Ectodermal cell (in vitro differentiated cells): ENCODE results near the gene PRDM11.
"Not testable (repeated sequence)": the region's sequence is repeated elsewhere in the genome, so short reads cannot be mapped to it uniquely, and the experiment has no call there.

Experiments used
- H3K27ac ChIP-seq: 2 replicates; pipeline ENCODE4 v1.7.0; 2013; ENCODE audit warnings: mild to moderate bottlenecking, low read depth, low read length; ENCODE audit not compliant: insufficient read depth, poor library complexity, severe bottlenecking
- H3K27me3 ChIP-seq: 2 replicates; pipeline ENCODE4 v1.7.0; 2013; ENCODE audit warnings: mild to moderate bottlenecking, low read length; ENCODE audit not compliant: insufficient read depth, control insufficient read depth, poor library complexity, severe bottlenecking
- H3K36me3 ChIP-seq: one replicate; pipeline ENCODE4 v1.7.0; 2013; ENCODE audit warnings: low read length; ENCODE audit not compliant: control insufficient read depth, insufficient read depth
- H3K4me1 ChIP-seq: one replicate; pipeline ENCODE4 v1.7.0; 2013; ENCODE audit warnings: low read length; ENCODE audit not compliant: control insufficient read depth, insufficient read depth
- H3K4me3 ChIP-seq: 2 replicates; pipeline ENCODE4 v1.7.0; 2013; ENCODE audit warnings: low read depth, low read length, control low read depth; ENCODE audit not compliant: insufficient read depth
- H3K9me3 ChIP-seq: 2 replicates; pipeline ENCODE4 v1.7.0; 2013; ENCODE audit warnings: mild to moderate bottlenecking, low read length, moderate library complexity; ENCODE audit not compliant: control insufficient read depth
- WGBS, 2 experiments: methylation state at CpG; one replicate each; pipeline ENCODE4 v1.1.7; 2013; ENCODE audit warnings: missing lambda C conversion rate in 2 of 2; 5-methylcytosine and 5-hydroxymethylcytosine counted together

Gene PRDM11

DNA sequence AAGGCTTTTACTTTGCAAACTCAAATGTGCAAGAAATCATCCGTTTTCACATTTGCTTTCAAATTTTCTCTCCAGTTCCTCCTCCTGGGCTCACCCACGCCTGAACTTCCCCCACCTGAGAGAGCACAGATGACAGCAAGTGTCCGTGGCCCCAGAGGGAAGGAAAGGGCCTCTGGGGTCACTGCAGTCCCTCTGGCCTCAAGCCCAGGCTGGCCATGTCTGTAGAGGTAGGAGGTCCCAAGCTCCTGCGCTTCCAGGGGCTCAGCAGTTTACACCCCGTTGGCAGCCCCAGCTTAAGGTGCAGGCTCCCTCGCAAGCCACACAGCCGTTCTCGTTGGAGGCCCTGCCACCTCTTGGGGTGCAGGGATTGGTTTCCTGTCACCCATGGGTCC is 40.5 kb upstream of the PRDM11 start:
- no peaks in the 10 kb centered on the region for H3K27me3 ChIP-seq
- H3K4me1 ChIP-seq: no peaks in the 10 kb centered on the region
- H3K9me3 ChIP-seq: no peaks in the 10 kb centered on the region
- no peak overlapping the region for H3K27ac ChIP-seq
- no peak overlapping the region for H3K4me3 ChIP-seq
- 89 to 90% methylated on average over 8 of the region's 8 CpGs for WGBS, 2 experiments
- H3K36me3 ChIP-seq: no peaks in the 10 kb centered on the region

DNA sequence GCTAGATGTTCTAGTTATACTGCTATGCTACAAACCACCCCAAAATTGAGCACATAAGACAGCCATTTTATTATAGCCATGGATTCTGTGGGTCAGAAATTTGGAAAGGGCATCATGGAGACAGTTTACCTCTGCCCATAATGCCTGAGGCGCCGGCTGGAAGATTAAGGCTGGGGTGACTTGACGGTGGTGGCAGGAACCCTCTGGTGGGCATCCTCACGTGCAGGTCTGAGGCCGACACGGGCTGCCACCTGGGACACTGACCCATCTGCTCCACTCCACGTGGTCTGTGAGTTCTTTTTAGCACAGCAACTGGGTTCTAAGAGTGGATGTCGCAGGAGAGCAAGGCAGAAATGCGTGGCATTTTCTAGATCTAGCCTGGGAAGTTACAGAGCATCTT is 40.0 kb upstream of the PRDM11 start:
- H3K4me3 ChIP-seq: no peak overlapping the region
- no peaks in the 10 kb centered on the region for H3K4me1 ChIP-seq
- no peaks in the 10 kb centered on the region for H3K9me3 ChIP-seq
- no peaks in the 10 kb centered on the region for H3K27me3 ChIP-seq
- no peak overlapping the region for H3K27ac ChIP-seq
- 86 to 87% methylated on average over 9 of the region's 9 CpGs for WGBS, 2 experiments
- no peaks in the 10 kb centered on the region for H3K36me3 ChIP-seq

DNA sequence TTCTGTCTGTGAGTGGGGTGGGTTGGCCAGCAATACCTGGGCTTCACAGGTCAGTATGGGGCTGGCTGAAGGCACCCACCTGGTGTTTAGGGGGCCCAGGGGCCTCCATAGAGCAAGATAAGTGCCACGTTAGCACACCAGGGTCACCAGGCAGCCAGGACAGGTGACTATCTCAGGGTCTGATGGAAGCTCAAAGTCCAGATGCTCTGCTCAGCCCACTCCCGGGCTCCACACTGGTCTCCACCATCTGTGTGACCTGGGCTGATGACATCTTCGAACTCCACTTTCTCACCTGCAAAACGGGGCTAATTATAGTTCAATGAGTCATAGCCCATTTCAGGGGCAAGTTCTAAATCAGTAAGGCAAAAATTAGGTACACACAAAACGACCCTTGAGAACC is 39.4 kb upstream of the PRDM11 start:
- no peaks in the 10 kb centered on the region for H3K4me1 ChIP-seq
- no peaks in the 10 kb centered on the region for H3K27me3 ChIP-seq
- H3K36me3 ChIP-seq: no peaks in the 10 kb centered on the region
- no peaks in the 10 kb centered on the region for H3K9me3 ChIP-seq
- WGBS, 2 experiments: 82 to 87% methylated on average over 5 of the region's 5 CpGs
- no peak overlapping the region for H3K27ac ChIP-seq
- no peak overlapping the region for H3K4me3 ChIP-seq

DNA sequence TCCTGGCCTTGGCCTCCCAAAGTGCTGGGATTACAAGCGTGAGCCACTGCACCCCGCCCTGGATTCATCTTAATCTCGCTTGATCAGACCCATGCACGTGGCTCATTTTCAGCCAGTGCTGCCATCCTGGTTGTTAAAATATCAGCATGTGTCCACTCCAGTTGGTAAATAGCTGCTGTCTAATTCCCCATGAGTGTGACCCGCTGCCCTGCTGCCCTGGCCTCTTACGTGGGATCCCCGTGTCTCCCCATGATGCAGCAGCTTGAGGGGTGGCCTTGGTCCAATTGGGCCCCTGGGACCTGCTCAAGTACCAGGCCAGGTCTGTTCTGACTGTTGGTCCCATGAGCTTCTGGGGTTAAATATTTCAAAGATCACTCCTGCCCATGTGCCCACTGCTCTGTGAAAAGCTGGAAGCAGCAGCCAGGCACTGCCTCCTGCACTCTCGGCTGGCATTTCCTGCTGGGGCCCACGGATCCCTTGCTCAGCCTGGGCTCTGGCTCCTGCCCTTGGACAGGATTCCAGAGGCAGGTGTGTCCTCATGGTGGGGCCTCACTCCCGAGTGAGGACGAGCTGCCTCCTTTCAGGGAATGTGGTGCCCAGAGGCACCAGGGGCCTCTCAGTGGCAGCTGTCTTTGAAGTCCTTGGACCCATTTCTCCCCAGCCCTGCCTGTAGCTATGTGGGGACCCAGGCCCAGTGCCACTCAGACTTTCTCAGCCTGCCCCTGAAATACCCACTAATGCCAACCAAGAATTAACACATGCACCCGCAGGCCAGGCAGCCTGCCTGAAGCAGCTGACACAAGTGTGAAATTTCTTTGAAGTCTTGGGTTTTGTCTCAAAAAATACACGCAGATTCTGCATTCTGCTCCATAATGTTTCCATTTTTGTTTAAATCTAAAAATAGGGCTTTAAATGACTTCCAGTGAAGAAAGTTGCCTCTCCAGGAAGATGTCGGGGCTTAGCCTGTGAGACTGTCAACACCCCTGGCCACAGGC is 38.1 kb upstream of the PRDM11 start:
- 90 to 91% methylated on average over 14 of the region's 14 CpGs for WGBS, 2 experiments

DNA sequence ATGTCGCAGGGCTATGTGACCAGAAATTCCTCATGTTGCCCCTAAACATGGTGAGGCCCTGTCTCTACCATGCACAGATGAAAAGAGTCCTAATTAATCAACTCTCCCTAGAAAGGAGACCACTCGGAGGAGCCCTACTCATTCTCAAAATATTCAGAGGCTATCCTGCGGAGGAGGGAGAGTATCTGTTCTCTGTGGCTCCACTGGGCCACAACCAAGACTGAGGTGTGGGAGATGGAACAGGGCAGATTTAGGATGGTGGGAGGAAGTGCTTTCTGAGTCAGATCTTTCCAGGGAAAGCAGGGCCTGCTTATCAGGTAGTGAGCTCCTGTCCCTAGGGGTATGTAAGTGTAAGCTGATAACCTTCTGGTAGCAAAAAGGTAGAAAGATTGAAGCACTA is 37.0 kb upstream of the PRDM11 start:
- no peaks in the 10 kb centered on the region for H3K4me1 ChIP-seq
- no peak overlapping the region for H3K27ac ChIP-seq
- 52 to 58% methylated on average over 3 of the region's 3 CpGs for WGBS, 2 experiments
- no peak overlapping the region for H3K4me3 ChIP-seq
- no peaks in the 10 kb centered on the region for H3K36me3 ChIP-seq
- no peaks in the 10 kb centered on the region for H3K27me3 ChIP-seq
- no peaks in the 10 kb centered on the region for H3K9me3 ChIP-seq

More for the DNA sequence above, 38.1 kb upstream of the PRDM11 start:
- H3K4me1 ChIP-seq: no peaks in the 10 kb centered on the region
- H3K4me3 ChIP-seq: no peak overlapping the region
- no peak overlapping the region for H3K27ac ChIP-seq
- H3K9me3 ChIP-seq: no peaks in the 10 kb centered on the region
- no peaks in the 10 kb centered on the region for H3K36me3 ChIP-seq
- no peaks in the 10 kb centered on the region for H3K27me3 ChIP-seq

DNA sequence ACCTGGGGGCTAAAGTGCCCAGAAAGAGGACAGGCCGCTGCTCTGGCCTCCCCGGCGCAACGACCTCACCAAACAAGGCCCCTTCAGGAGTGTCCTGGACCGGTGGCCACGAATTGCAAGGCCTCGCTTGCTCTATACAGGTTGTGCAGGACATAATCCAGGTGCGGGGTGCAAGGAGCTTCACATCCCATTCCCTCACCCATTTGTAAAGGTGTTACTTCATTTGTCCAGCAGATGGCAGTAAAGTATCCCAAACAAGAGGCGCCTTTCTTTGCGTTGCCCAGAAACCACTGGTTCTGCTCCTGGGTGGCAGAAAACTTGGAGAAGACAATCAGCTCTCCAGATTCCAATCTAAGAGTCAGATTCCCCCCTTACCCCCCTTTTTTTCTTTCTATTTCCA is 35.9 kb upstream of the PRDM11 start:
- H3K4me3 ChIP-seq: no peak overlapping the region
- WGBS, 2 experiments: 12 to 14% methylated on average over 10 of the region's 10 CpGs
- H3K27me3 ChIP-seq: no peaks in the 10 kb centered on the region

DNA sequence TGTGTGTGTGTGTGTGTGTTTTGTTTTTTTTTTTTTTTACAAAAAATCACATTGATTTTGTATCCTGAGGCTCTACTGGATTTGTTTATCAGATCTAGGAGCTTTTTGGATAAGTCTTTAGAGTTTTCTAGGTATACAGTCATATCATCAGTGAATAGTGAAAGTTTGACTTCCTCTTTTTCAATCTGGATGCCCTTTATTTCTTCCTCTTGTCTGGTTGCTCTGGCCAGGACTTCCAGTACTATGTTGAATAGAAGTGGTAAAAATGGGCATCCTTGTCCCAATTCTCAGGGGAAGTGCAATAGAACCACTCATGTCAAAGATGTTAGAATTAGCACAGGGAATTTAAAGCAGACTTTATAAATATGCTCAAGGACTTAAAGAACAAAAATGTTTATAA is 32.6 kb upstream of the PRDM11 start:
- no peaks in the 10 kb centered on the region for H3K27me3 ChIP-seq

More for the DNA sequence above, 35.9 kb upstream of the PRDM11 start:
- Histone ChIP-seq H3K36me3 (no peaks in the 10 kb centered on the region), H3K9me3 (no peaks in the 10 kb centered on the region), H3K4me1 (no peaks in the 10 kb centered on the region), H3K27ac (no peak overlapping the region)

DNA sequence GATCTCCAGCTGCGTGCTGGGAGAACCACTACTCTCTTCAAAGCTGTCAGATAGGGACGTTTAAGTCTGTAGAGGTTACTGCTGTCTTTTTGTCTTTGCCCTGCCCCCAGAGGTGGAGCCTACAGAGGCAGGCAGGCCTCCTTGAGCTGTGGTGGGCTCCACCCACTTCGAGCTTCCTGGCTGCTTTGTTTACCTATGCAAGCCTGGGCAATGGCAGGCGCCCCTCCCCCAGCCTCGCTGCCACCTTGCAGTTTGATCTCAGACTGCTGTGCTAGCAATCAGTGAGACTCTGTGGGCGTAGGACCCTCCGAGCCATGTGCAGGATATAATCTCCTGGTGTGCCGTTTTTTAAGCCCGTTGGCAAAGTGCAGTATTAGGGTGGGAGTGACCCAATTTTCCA is 18.6 kb upstream of the PRDM11 start:
- H3K9me3 ChIP-seq, H3K36me3 ChIP-seq, H3K4me1 ChIP-seq, H3K27ac ChIP-seq, H3K4me3 ChIP-seq: not testable (repeated sequence)
- peaks cover 11% of the 10 kb centered on the region for H3K27me3 ChIP-seq
- 90 to 93% methylated on average over 9 of the region's 9 CpGs for WGBS, 2 experiments

More for the DNA sequence above, 32.6 kb upstream of the PRDM11 start:
- Histone ChIP-seq H3K4me3 (no peak overlapping the region), H3K36me3 (no peaks in the 10 kb centered on the region), H3K27ac (no peak overlapping the region), H3K9me3 (no peaks in the 10 kb centered on the region), H3K4me1 (no peaks in the 10 kb centered on the region)

DNA sequence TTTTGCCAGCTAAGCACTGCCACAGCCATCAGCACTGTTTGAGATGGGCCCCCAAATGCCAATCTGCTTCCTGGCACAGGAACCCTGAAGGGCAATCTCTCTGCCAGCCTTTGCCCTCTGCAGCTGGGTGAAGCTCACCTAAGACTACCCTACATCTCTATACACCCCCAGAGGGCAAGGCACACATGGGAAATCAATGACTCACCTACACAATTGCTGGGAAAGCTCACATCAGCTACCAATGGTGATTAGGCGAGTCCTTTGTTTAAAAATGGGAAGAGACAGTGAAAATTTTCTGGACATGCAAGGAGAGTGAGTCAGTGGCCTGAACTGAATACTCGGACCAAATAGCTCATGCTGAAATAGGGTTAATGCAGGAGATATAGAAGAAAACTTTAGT is 12.6 kb upstream of the PRDM11 start:
- Histone ChIP-seq H3K9me3 (no peaks in the 10 kb centered on the region), H3K27me3 (peaks cover 18% of the 10 kb centered on the region)
- 89 to 92% methylated on average over 2 of the region's 2 CpGs for WGBS, 2 experiments

DNA sequence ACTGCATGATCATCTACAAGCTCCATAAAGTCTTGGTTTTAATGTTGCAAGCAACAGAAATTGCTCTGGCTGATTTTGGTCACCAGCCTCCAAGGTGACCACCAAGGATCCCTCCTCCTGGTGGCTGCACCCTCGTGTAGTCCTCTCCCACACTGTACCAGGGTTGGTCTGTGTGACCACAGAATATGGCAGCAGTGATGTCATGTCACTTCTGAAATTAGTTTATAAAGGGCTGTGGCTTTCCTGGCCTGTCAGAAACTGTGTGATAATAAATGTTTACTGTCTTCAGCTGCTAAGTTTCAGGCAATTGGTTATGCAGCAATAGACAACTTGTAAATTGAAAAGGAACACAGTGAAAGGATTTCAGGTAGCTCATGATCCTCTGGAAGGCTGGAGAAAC is 5.3 kb upstream of the PRDM11 start:
- Histone ChIP-seq H3K27ac (no peak overlapping the region), H3K27me3 (peaks cover 45% of the 10 kb centered on the region), H3K4me3 (no peak overlapping the region), H3K36me3 (no peaks in the 10 kb centered on the region), H3K9me3 (no peaks in the 10 kb centered on the region), H3K4me1 (peaks cover 7% of the 10 kb centered on the region)
- 53 to 68% methylated on average over 1 of the region's 1 CpG for WGBS, 2 experiments

More for the DNA sequence above, 12.6 kb upstream of the PRDM11 start:
- Histone ChIP-seq H3K27ac (no peak overlapping the region), H3K4me1 (no peaks in the 10 kb centered on the region), H3K4me3 (no peak overlapping the region), H3K36me3 (no peaks in the 10 kb centered on the region)
